GM12801 (cell line): ENCODE results near the gene IL9.

Experiments used
- TF ChIP-seq, protein P1 (sequence below): IDR thresholded peaks from one replicate; pipeline ENCODE4 v1.5.1; 2011; ENCODE audit warnings: control low read depth; ENCODE audit not compliant: insufficient read length; ENCODE audit errors: extremely low read depth

IL9 gene

DNA sequence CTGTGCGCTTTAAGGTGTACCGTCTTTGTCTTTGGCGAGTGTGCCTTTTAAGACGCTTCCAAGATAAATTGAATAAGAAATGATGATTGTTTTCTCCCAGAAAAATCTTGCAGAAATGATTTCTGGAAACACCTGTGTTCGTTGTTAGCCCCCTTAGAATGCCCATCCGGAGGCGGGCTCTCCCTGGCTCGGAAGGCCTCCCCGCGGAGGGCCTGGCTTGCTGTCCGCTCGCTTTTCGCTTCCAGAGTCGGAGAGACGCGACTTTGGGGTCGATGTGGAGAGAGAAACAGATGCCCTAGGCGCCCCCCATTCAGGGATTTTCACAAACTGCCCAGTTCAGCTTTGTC lies 35.3 kb upstream of the IL9 start:
- TF ChIP-seq, protein P1, sequence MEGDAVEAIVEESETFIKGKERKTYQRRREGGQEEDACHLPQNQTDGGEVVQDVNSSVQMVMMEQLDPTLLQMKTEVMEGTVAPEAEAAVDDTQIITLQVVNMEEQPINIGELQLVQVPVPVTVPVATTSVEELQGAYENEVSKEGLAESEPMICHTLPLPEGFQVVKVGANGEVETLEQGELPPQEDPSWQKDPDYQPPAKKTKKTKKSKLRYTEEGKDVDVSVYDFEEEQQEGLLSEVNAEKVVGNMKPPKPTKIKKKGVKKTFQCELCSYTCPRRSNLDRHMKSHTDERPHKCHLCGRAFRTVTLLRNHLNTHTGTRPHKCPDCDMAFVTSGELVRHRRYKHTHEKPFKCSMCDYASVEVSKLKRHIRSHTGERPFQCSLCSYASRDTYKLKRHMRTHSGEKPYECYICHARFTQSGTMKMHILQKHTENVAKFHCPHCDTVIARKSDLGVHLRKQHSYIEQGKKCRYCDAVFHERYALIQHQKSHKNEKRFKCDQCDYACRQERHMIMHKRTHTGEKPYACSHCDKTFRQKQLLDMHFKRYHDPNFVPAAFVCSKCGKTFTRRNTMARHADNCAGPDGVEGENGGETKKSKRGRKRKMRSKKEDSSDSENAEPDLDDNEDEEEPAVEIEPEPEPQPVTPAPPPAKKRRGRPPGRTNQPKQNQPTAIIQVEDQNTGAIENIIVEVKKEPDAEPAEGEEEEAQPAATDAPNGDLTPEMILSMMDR: no peak

DNA sequence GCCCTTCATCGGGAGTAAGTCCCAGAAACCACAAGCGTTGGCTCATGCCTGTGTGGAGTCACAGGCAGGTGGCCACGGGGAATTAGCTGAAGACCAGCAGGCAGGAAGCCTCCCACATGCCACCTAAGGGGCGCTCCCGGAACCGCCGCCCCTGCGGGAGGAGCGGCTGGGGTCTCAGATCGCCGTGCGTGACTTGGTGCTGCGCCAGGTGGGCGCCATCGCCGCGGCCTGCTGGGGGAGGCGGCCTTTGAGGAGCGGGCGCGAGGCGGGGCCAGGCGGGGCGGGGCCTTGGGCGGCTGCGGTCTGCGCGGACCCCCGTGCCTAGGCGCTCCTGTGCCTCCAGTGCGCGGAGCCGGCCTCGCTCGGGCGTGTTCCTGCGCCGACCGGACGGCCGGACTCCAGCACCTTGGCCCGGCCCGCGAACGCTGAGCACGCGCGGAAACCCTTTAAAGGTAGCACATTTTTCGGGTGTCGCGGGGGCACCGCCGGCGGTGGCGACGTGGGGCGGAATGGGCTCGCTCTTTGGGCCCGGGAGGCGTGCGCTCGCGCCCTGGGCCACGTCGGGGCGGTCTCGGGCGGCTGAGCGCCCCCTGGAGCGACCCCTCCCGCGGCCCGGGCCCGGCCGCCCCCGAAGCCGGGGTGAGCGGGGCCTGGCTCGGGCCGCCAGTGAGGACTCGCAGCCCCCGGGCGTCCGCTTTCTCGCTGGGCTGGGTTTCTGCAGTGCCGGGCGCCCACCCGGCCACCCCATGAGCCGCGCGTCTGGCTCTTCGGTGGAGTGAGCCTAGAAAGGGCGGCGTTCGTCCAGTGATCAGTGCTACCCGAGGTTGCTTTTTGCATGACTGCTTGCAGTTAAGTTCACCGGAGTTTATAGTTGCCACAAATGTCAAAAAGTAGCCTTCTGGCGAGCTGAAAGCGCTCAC lies 34.6 kb upstream of the IL9 start:
- TF ChIP-seq, protein P1: no peak

DNA sequence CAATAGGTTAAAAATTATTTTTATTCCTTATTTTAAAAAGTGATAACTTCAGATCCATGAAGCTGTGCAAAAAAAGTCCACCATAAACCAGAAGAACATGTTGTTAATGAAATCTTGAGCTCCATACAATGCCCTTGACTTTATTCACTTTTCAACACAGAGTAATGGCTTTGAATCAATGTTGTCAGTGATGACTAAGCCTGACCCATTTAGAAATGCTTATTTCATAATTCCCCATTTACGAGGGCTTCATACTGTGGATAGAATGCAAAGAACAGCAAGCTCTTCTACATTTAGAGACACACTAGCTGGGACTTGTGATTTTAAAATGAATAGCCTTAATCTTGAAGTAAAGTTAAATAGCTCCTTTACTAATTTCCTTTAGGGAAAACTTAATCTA lies 25.7 kb upstream of the IL9 start:
- TF ChIP-seq, protein P1: no peak

DNA sequence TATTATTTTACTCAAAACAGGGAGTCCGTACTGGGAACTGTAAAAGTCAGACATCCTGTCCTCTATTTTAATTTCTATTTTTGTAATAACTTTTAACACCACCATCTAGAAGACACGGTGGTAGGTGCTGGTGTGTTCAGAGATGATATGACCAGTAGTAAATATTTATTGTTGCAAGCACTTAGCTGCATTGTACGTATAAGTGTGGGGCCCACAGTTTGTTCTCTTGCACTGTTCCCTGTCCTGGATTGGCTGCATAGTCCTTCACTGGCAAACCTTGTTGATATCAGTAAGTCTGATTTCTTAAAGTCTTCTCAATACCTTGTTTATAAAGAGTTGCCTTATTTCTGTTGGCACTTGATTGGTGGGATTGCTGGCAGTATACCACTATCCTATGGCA lies 24.6 kb upstream of the IL9 start:
- TF ChIP-seq, protein P1: no peak

GRCh38 chr5:135916638-135917263 lies 21.1 kb upstream of the IL9 start:
- TF ChIP-seq, protein P1: no peak

DNA sequence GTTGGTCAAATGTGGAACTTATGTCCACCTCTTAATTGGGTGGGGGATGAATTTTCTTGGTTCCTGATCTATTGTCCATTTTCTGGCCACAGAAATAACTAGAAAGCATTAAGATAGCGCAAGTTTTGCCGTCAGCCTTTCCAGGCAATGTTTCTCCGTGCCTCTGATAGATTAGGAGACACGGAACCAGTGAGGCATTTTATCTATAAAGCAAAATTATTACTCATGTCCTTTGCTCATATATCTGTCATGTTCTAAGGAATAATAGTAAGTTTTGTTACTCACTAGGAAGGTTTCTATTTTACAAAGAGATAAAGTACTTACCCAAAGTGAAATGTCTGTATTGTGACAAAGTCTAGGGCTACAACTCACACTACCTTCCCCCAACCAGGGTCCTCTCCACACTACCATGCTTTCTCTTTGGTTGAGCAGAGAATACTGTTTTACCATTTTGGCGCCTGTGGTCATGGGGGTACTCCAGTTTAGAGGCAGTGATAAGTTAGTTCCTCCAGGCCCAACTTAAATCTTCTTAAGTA lies 19.9 kb upstream of the IL9 start:
- TF ChIP-seq, protein P1: no peak

- TF ChIP-seq, protein P1: no peak
Observed at GRCh38 chr5:135913713-135914626, 18.3 kb upstream of the IL9 start.
